SK-N-SH (cell line): ENCODE results near the gene INTS1. TPM values are rescaled to one million over a fixed set of nuclear protein-coding genes. Genes with fewer than 3 reads are reported as not detected.

Source experiments
- CTCF ChIA-PET: fragments of 300-600, 350-600 bp; formaldehyde crosslinking; extraction: SDS; loops from one replicate; lab custom pipeline; 2021; lab: Yijun Ruan, JAX
- POLR2A ChIA-PET: fragments of 350-600 bp; sonication (Branson Sonifier 250); formaldehyde crosslinking; extraction: SDS; loops from one replicate; lab custom pipeline; 2020; ENCODE audit warnings: antibody characterized with exemption, inconsistent platforms; lab: Yijun Ruan, JAX
- DNase-seq: peaks from one replicate; pipeline ENCODE4 v3.0.0; 2012
- H2AFZ ChIP-seq: fragments of 200-600 bp; sonication (generic); 2 replicates; pipeline ENCODE4 v1.8.1; 2016; ENCODE audit warnings: antibody characterized with exemption, mild to moderate bottlenecking, low read depth
- H3F3A ChIP-seq: fragments of 200-600 bp; sonication (generic); replicated peaks from 2 replicates; pipeline ENCODE3; 2016; ENCODE audit warnings: antibody characterized with exemption, mild to moderate bottlenecking; ENCODE audit not compliant: insufficient read depth
- H3K27ac ChIP-seq, 2 experiments: fragments of 200-500 bp in 1 of 2; fragments of 200-600 bp in 1 of 2; sonication (Bioruptor generic) in 1 of 2; sonication (generic), shearing (Covaris generic) in 1 of 2; 2 replicates each; pipeline versions ENCODE4 v1.5.1 to v1.6.1; 2014 to 2016; ENCODE audit warnings: low read depth in 2 of 2, inconsistent platforms in 1 of 2, low read length in 1 of 2, mild to moderate bottlenecking in 1 of 2, mixed read lengths in 1 of 2
- H3K27me3 ChIP-seq: fragments of 200-600 bp; sonication (generic), shearing (Covaris generic); 2 replicates; pipeline ENCODE4 v1.6.1; 2016; ENCODE audit warnings: mixed run types; ENCODE audit not compliant: insufficient read depth
- H3K36me3 ChIP-seq, 2 experiments: fragments of 200-500 bp in 1 of 2; fragments of 200-600 bp in 1 of 2; sonication (Bioruptor generic) in 1 of 2; sonication (generic) in 1 of 2; replicated peaks in 1 of 2; 2 replicates each; pipeline versions ENCODE3 to v1.5.1; 2014 to 2016; ENCODE audit warnings: low read length in 1 of 2, mild to moderate bottlenecking in 1 of 2; ENCODE audit not compliant: insufficient read depth in 2 of 2, control insufficient read depth in 1 of 2
- H3K4me1 ChIP-seq, 2 experiments: fragments of 200-500 bp in 1 of 2; fragments of 200-600 bp in 1 of 2; sonication (Bioruptor generic) in 1 of 2; sonication (generic), shearing (Covaris generic) in 1 of 2; 2 replicates each; pipeline versions ENCODE4 v1.5.1 to v1.6.1; 2014 to 2016; ENCODE audit warnings: low read depth in 1 of 2, low read length in 1 of 2, mixed run types in 1 of 2; ENCODE audit not compliant: insufficient read depth in 2 of 2, control insufficient read depth in 1 of 2
- H3K4me2 ChIP-seq: fragments of 200-600 bp; sonication (generic), shearing (Covaris generic); 2 replicates; pipeline ENCODE4 v1.6.1; 2017; ENCODE audit warnings: mixed run types
- H3K4me3 ChIP-seq, 2 experiments: fragments of 200-500 bp in 1 of 2; fragments of 200-600 bp in 1 of 2; sonication (Bioruptor generic) in 1 of 2; sonication (generic), shearing (Covaris generic) in 1 of 2; 2 replicates each; pipeline versions ENCODE4 v1.5.1 to v1.8.1; 2014 to 2016; ENCODE audit warnings: low read depth in 2 of 2, inconsistent platforms in 1 of 2, low read length in 1 of 2, mild to moderate bottlenecking in 1 of 2, mixed read lengths in 1 of 2, moderate library complexity in 1 of 2
- H3K79me2 ChIP-seq: fragments of 200-600 bp; sonication (generic); 2 replicates; pipeline ENCODE4 v1.8.1; 2017; ENCODE audit warnings: mild to moderate bottlenecking; ENCODE audit not compliant: insufficient read depth
- H3K9ac ChIP-seq: fragments of 200-600 bp; sonication (generic); 2 replicates; pipeline ENCODE4 v1.6.1; 2017; ENCODE audit warnings: mixed run types
- H3K9me2 ChIP-seq: fragments of 200-600 bp; sonication (generic); 2 replicates; pipeline ENCODE4 v1.6.1; 2017; ENCODE audit warnings: mixed run types
- H3K9me3 ChIP-seq: fragments of 200-600 bp; sonication (generic); 2 replicates; pipeline ENCODE4 v1.6.1; 2017; ENCODE audit warnings: mixed run types, mild to moderate bottlenecking, moderate library complexity
- H4K20me1 ChIP-seq: fragments of 200-600 bp; sonication (generic); 2 replicates; pipeline ENCODE4 v1.6.1; 2017; ENCODE audit warnings: mild to moderate bottlenecking, mixed run types; ENCODE audit not compliant: insufficient read depth
- CTCF ChIP-seq: fragments of 200-600 bp; sonication (generic); IDR thresholded peaks from 2 replicates; pipeline ENCODE4 v1.6.1; 2017; ENCODE audit warnings: antibody characterized with exemption, mild to moderate bottlenecking, moderate library complexity
- ELF1 ChIP-seq: IDR thresholded peaks from 2 replicates; pipeline ENCODE4 v1.4.0; 2012
- EP300 ChIP-seq, 2 experiments: IDR thresholded peaks; 2 replicates each; pipeline versions ENCODE4 v1.4.0 to v1.6.1; 2012; ENCODE audit warnings: borderline replicate concordance in 1 of 2, low read depth in 1 of 2, low read length in 1 of 2
- IRF3 ChIP-seq: fragments of 150-350 bp; IDR thresholded peaks from 2 replicates; pipeline ENCODE4 v1.6.1; 2016; ENCODE audit warnings: mild to moderate bottlenecking, low read depth, low read length
- MAX ChIP-seq: IDR thresholded peaks from 2 replicates; pipeline ENCODE4 v1.4.0; 2012; ENCODE audit warnings: low read depth
- MEF2A ChIP-seq: IDR thresholded peaks from 2 replicates; pipeline ENCODE4 v1.4.0; 2012; ENCODE audit warnings: low read depth, borderline replicate concordance
- NRF1 ChIP-seq: IDR thresholded peaks from 2 replicates; pipeline ENCODE4 v1.6.1; 2012; ENCODE audit warnings: low read depth, mild to moderate bottlenecking, low read length
- POLR2AphosphoS5 ChIP-seq: IDR thresholded peaks from 2 replicates; pipeline ENCODE4 v1.6.1; 2012; ENCODE audit warnings: low read depth, low read length
- RAD21 ChIP-seq: IDR thresholded peaks from 2 replicates; pipeline ENCODE4 v1.6.1; 2012; ENCODE audit warnings: mild to moderate bottlenecking, low read length
- REST ChIP-seq: IDR thresholded peaks from 2 replicates; pipeline ENCODE4 v1.6.1; 2012; ENCODE audit warnings: mild to moderate bottlenecking, low read depth, low read length, moderate library complexity
- RFX5 ChIP-seq: IDR thresholded peaks from 2 replicates; pipeline ENCODE4 v1.6.1; 2012; ENCODE audit warnings: mild to moderate bottlenecking, improper control_type of control experiment, low read length
- RXRA ChIP-seq: IDR thresholded peaks from 2 replicates; pipeline ENCODE4 v1.4.0; 2012; ENCODE audit warnings: low read depth, mild to moderate bottlenecking, borderline replicate concordance
- TCF12 ChIP-seq: IDR thresholded peaks from 2 replicates; pipeline ENCODE4 v1.4.0; 2012
- TEAD4 ChIP-seq: IDR thresholded peaks from 2 replicates; pipeline ENCODE4 v1.4.0; 2012; ENCODE audit warnings: mild to moderate bottlenecking, borderline replicate concordance; ENCODE audit not compliant: insufficient read depth
- whole genome bisulfite sequencing: methylation state at CpG from one replicate; pipeline ENCODE4 v1.1.6; 2017; ENCODE audit warnings: low lambda C conversion rate; 5-methylcytosine and 5-hydroxymethylcytosine counted together
- polyA plus RNA-seq, 3 experiments: library from polyadenylated mRNA; depleted of rRNA; stranded (reverse); fragments of >200 nt; gene quantifications; 2 replicates each; pipeline ENCODE4 v1.2.3, GENCODE V29; 2012
- TF ChIP-seq, protein P1 (sequence below): IDR thresholded peaks from 2 replicates; pipeline ENCODE4 v1.4.0; 2012; ENCODE audit warnings: low read depth, borderline replicate concordance
- TF ChIP-seq, protein P2 (sequence below): IDR thresholded peaks from 2 replicates; pipeline ENCODE4 v1.4.0; 2012; ENCODE audit warnings: low read depth, borderline replicate concordance

INTS1 gene
- polyA plus RNA-seq, 1 of the 3 experiments (the other 2 are of a cell fraction): 48.1 TPM

DNA sequence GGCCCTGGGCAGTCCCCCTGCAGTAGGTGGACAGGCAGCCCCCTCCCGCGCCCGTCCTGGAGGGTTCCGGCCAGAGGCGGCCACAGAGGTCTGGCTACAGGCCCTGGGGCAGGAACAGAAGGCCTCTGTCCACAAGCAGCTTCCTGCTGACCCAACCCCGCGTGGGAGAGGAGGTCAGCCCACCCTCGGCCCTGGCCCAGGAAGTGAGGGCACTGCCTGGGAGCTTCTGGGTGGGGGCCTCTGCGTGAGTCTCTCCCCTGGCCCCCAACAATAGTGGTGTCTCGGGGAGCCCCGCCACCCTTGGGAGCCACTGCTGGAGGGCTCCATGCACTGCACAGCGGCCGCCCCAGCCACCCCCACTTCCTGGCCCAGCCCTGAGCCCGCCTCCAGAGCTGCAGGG, 49.6 kb downstream of the INTS1 start:
- H3K9me2 ChIP-seq: no peaks in the 10 kb centered on the region
- no peak overlapping the region for H3K4me3 ChIP-seq
- ChIA-PET POLR2A (interaction anchor here (0.6 kb wide), 1 partner anchor 45 kb away, joined by 3 read pairs; no protein-coding TSS in a partner anchor), CTCF (interaction anchor here (1.5 to 4.8 kb wide), 3 partner anchors 19 to 41 kb away, joined by 3 to 36 read pairs (median 21); no protein-coding TSS in a partner anchor)
- no peak for TF ChIP-seq ELF1
- no peak for TF ChIP-seq MAX
- no peak for TF ChIP-seq IRF3
- 85% methylated on average over 7 of the region's 14 CpGs for WGBS
- no peaks in the 10 kb centered on the region for H3F3A ChIP-seq
- DNase-seq: no peak
- peaks cover 82% of the 10 kb centered on the region for H4K20me1 ChIP-seq
- H3K4me2 ChIP-seq: no peak overlapping the region
- peaks cover 81% of the 10 kb centered on the region for H3K79me2 ChIP-seq
- no peaks in the 10 kb centered on the region for H3K27me3 ChIP-seq
- no peak overlapping the region for H3K9ac ChIP-seq
- no peak overlapping the region for H2AFZ ChIP-seq
- H3K4me1 ChIP-seq: peaks cover 7 to 14% of the 10 kb centered on the region in 2 experiments; a peak in 2 of 4 replicates
- no peaks in the 10 kb centered on the region for H3K9me3 ChIP-seq
- H3K36me3 ChIP-seq: peaks cover 3 to 6% of the 10 kb centered on the region in 2 experiments
- H3K27ac ChIP-seq: no peak overlapping the region

GRCh38 chr7:1452205-1452604, 52.0 kb downstream of the INTS1 start:
- no peaks in the 10 kb centered on the region; a peak in 1 of 4 replicates for H3K4me1 ChIP-seq
- POLR2A ChIA-PET: interaction anchor here (0.7 kb wide), 1 partner anchor 25 kb away, joined by 4 read pairs; no protein-coding TSS in a partner anchor
- H2AFZ ChIP-seq: no peak overlapping the region
- peaks cover 6% of the 10 kb centered on the region in 2 experiments for H3K36me3 ChIP-seq
- 86% methylated on average over 17 of the region's 19 CpGs for WGBS
- H3K4me2 ChIP-seq: no peak overlapping the region
- no peaks in the 10 kb centered on the region for H3K9me2 ChIP-seq
- H3K79me2 ChIP-seq: peaks cover 61% of the 10 kb centered on the region
- H3K27ac ChIP-seq: no peak overlapping the region
- CTCF ChIA-PET: interaction anchor here (0.8 to 12.9 kb wide), 6 partner anchors 12 to 269 kb away, joined by 3 to 142 read pairs (median 6); no protein-coding TSS in a partner anchor
- no peak overlapping the region for H3K4me3 ChIP-seq
- H3K9ac ChIP-seq: no peak overlapping the region
- H3F3A ChIP-seq: no peaks in the 10 kb centered on the region
- no peaks in the 10 kb centered on the region for H3K27me3 ChIP-seq
- no peak for DNase-seq
- peaks cover 70% of the 10 kb centered on the region for H4K20me1 ChIP-seq
- no peaks in the 10 kb centered on the region for H3K9me3 ChIP-seq
- TF ChIP-seq, protein P1, sequence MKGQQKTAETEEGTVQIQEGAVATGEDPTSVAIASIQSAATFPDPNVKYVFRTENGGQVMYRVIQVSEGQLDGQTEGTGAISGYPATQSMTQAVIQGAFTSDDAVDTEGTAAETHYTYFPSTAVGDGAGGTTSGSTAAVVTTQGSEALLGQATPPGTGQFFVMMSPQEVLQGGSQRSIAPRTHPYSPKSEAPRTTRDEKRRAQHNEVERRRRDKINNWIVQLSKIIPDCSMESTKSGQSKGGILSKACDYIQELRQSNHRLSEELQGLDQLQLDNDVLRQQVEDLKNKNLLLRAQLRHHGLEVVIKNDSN: no peak
- TF ChIP-seq IRF3 (no peak), RXRA (no peak), REST (no peak), TEAD4 (no peak), POLR2AphosphoS5 (no peak), MEF2A (no peak), RFX5 (no peak), CTCF (no peak), RAD21 (no peak), TCF12 (no peak), NRF1 (no peak), EP300 (IDR thresholded peaks at IDR 0.05; ENCODE audit: borderline replicate concordance in 1 of 2, low read depth in 1 of 2, low read length in 1 of 2) (no peak)
- TF ChIP-seq, protein P2, sequence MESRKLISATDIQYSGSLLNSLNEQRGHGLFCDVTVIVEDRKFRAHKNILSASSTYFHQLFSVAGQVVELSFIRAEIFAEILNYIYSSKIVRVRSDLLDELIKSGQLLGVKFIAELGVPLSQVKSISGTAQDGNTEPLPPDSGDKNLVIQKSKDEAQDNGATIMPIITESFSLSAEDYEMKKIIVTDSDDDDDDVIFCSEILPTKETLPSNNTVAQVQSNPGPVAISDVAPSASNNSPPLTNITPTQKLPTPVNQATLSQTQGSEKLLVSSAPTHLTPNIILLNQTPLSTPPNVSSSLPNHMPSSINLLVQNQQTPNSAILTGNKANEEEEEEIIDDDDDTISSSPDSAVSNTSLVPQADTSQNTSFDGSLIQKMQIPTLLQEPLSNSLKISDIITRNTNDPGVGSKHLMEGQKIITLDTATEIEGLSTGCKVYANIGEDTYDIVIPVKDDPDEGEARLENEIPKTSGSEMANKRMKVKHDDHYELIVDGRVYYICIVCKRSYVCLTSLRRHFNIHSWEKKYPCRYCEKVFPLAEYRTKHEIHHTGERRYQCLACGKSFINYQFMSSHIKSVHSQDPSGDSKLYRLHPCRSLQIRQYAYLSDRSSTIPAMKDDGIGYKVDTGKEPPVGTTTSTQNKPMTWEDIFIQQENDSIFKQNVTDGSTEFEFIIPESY: no peak
